K562 (cell line): ENCODE data around the gene ZBTB16. TPM values are rescaled to one million over a fixed set of nuclear protein-coding genes. Genes with fewer than 3 reads are reported as not detected.
A peak's percentile ranks its signal among the peaks of the same experiment; 100 is the strongest.

Experiments used
- ATAC-seq: fragments of 200-7000 bp; cut with Tn5 transposase; 3 replicates; pipeline ENCODE4 v1.9.1; 2020; ENCODE audit warnings: moderate library complexity
- BruUV-seq: library from RNA; stranded (reverse); fragments of 400-500 nt; replicated peaks from 2 replicates; lab custom pipeline; 2021; lab: Mats Ljungman, UMichigan
- CTCF ChIA-PET: fragments of 300-600 bp; formaldehyde crosslinking; extraction: SDS; loops from one replicate; lab custom pipeline; 2021; ENCODE audit warnings: low intra/inter-chr PET ratio; lab: Yijun Ruan, JAX
- POLR2A ChIA-PET: fragments of 300-600, 350-650 bp; sonication (Branson Sonifier 250); formaldehyde crosslinking; extraction: SDS; loops from one replicate; lab custom pipeline; 2021; ENCODE audit warnings: antibody characterized with exemption, inconsistent platforms; lab: Yijun Ruan, JAX
- DNase-seq, 4 experiments: peaks; one replicate each; pipeline versions ENCODE4 v3.0.0 to v3.0.0-alpha.2; 2011 to 2018; ENCODE audit warnings: low spot score in 3 of 4, mixed read lengths in 3 of 4; ENCODE audit errors: extremely low read depth in 1 of 4
- FAIRE-seq: peaks from 2 replicates; lab custom pipeline; 2011; peaks lifted over from hg19 to GRCh38; lab: Jason Lieb, UNC
- H2AFZ ChIP-seq: 2 replicates; pipeline ENCODE4 v1.6.0; 2011; ENCODE audit warnings: low read depth, low read length, control low read depth, inconsistent platforms
- H3K27ac ChIP-seq: fragments of 200-600 bp; 3 replicates; pipeline ENCODE4 v1.8.0; 2011; ENCODE audit warnings: low read depth, mild to moderate bottlenecking, control low read depth, inconsistent platforms, low read length, moderate library complexity, mixed read lengths; ENCODE audit errors: extremely low read depth
- H3K27me3 ChIP-seq, 2 experiments: fragments of 300-600 bp in 1 of 2; 2 replicates in 1 of 2; 3 replicates in 1 of 2; pipeline versions ENCODE4 v1.6.0 to v1.8.0; 2011; ENCODE audit warnings: inconsistent platforms in 2 of 2, low read length in 2 of 2, mild to moderate bottlenecking in 1 of 2, mixed read lengths in 1 of 2, moderate library complexity in 1 of 2; ENCODE audit not compliant: control insufficient read depth in 2 of 2, insufficient read depth in 2 of 2
- H3K36me3 ChIP-seq: fragments of 300-600 bp; 3 replicates; pipeline ENCODE4 v1.8.0; 2011; ENCODE audit warnings: mild to moderate bottlenecking, low read length, inconsistent platforms; ENCODE audit not compliant: control insufficient read depth, insufficient read depth
- H3K4me1 ChIP-seq, 2 experiments: fragments of 200-600 bp in 1 of 2; replicated peaks in 1 of 2; 2 replicates in 1 of 2; 3 replicates in 1 of 2; pipeline versions ENCODE4 v1.5.1 to v1.8.0; 2011; ENCODE audit warnings: inconsistent platforms in 2 of 2, low read length in 2 of 2, mild to moderate bottlenecking in 1 of 2, mixed read lengths in 1 of 2, moderate library complexity in 1 of 2; ENCODE audit not compliant: control insufficient read depth in 2 of 2, insufficient read depth in 2 of 2
- H3K4me2 ChIP-seq: 2 replicates; pipeline ENCODE4 v1.6.1; 2011; ENCODE audit warnings: low read length, control low read depth, inconsistent platforms, mixed read lengths; ENCODE audit not compliant: insufficient read depth
- H3K4me3 ChIP-seq: fragments of 200-600 bp; sonication (generic), shearing (Covaris generic); 2 replicates; pipeline ENCODE4 v1.5.1; 2016; ENCODE audit warnings: control low read depth, inconsistent platforms
- H3K79me2 ChIP-seq: fragments of 200-600 bp; 3 replicates; pipeline ENCODE4 v1.8.0; 2011; ENCODE audit warnings: low read length, inconsistent platforms; ENCODE audit not compliant: control insufficient read depth, insufficient read depth
- H3K9ac ChIP-seq, 2 experiments: 2 replicates each; pipeline versions ENCODE4 v1.6.0 to v1.6.1; 2011; ENCODE audit warnings: low read depth in 2 of 2, low read length in 2 of 2, control low read depth in 1 of 2, inconsistent platforms in 1 of 2, mild to moderate bottlenecking in 1 of 2, mixed read lengths in 1 of 2; ENCODE audit not compliant: insufficient read depth in 1 of 2
- H3K9me1 ChIP-seq: one replicate; pipeline ENCODE4 v1.6.0; 2011; ENCODE audit warnings: inconsistent platforms, mild to moderate bottlenecking, low read length, moderate library complexity; ENCODE audit not compliant: control insufficient read depth, insufficient read depth
- H3K9me3 ChIP-seq: replicated peaks from 2 replicates; pipeline ENCODE4 v1.5.1; 2011; ENCODE audit warnings: low read depth, low read length, inconsistent platforms; ENCODE audit not compliant: control insufficient read depth, insufficient read depth
- H4K20me1 ChIP-seq: replicated peaks from 2 replicates; pipeline ENCODE4 v1.6.1; 2011; ENCODE audit warnings: low read length, inconsistent platforms, mixed read lengths; ENCODE audit not compliant: control insufficient read depth, insufficient read depth
- CBX5 ChIP-seq: IDR thresholded peaks from 2 replicates; pipeline ENCODE4 v1.6.1; 2014; ENCODE audit warnings: low read depth, borderline replicate concordance
- CHD4 ChIP-seq: fragments of 200-600 bp; sonication (generic); IDR thresholded peaks from 3 replicates; pipeline ENCODE4 v1.6.1; 2012; ENCODE audit warnings: low read depth, mild to moderate bottlenecking, mixed read lengths, low read length, inconsistent platforms; ENCODE audit not compliant: insufficient read depth, insufficient replicate concordance, poor library complexity, severe bottlenecking
- COPS2 ChIP-seq: fragments of 450-650 bp; conservative IDR thresholded peaks from 2 replicates; pipeline ENCODE4 v1.6.1; 2016; ENCODE audit warnings: mild to moderate bottlenecking, moderate library complexity
- CSDE1 ChIP-seq, 2 experiments: fragments of 450-650 bp; IDR thresholded peaks; 2 replicates each; pipeline ENCODE4 v1.6.1; 2016; ENCODE audit warnings: mild to moderate bottlenecking in 1 of 2
- DNMT1 ChIP-seq: fragments of 450-650 bp; IDR thresholded peaks from 2 replicates; pipeline ENCODE4 v1.6.1; 2016; ENCODE audit warnings: antibody characterized with exemption, mild to moderate bottlenecking
- PML ChIP-seq: IDR thresholded peaks from 2 replicates; pipeline ENCODE4 v1.6.1; 2012; ENCODE audit warnings: low read length, inconsistent platforms
- TEAD4 ChIP-seq, 2 experiments: sonication (generic) in 1 of 2; formaldehyde crosslinking in 1 of 2; IDR thresholded peaks; 2 replicates each; pipeline versions ENCODE4 v1.6.1 to v1.8.0; 2012 to 2022; ENCODE audit warnings: borderline replicate concordance in 1 of 2, inconsistent platforms in 1 of 2, low read length in 1 of 2, mild to moderate bottlenecking in 1 of 2, missing genetic modification reagents in 1 of 2
- ZNF316 ChIP-seq: fragments of 450-650 bp; IDR thresholded peaks from 2 replicates; pipeline ENCODE4 v1.6.1; 2016
- ZNF324 ChIP-seq: fragments of 250-450 bp; sonication (Bioruptor Pico); IDR thresholded peaks from 2 replicates; pipeline ENCODE4 v1.4.0; 2020; ENCODE audit warnings: mild to moderate bottlenecking
- ZNF592 ChIP-seq: fragments of 450-650 bp; IDR thresholded peaks from 2 replicates; pipeline ENCODE4 v1.6.1; 2017; ENCODE audit warnings: antibody characterized with exemption, mild to moderate bottlenecking
- WGBS: fragments of 100-300 bp; shearing (Covaris generic); methylation state at CpG from one replicate; pipeline ENCODE4 v1.1.6; 2016; ENCODE audit warnings: low coverage, mixed read lengths; ENCODE audit not compliant: insufficient coverage; ENCODE audit errors: missing lambda C conversion rate; 5-methylcytosine and 5-hydroxymethylcytosine counted together
- in situ Hi-C: fragments of 300-500 bp; cut with MboI; formaldehyde crosslinking; loops from 4 replicates; pipeline ENCODE4 v1.15.0; 2018; ENCODE audit warnings: inconsistent platforms, mixed read lengths
- intact Hi-C: fragments of 100-400 bp; cut with micrococcal nuclease; formaldehyde crosslinking; loops from 2 replicates; pipeline ENCODE4 v1.14.2; 2022
- polyA plus RNA-seq, 8 experiments: library from polyadenylated mRNA; depleted of rRNA in 4 of 8; stranded (reverse) in 5 of 8; unstranded in 3 of 8; fragments of >200 nt; fragmentation: Nextera tagmentation in 2 of 8; fragmentation: Illumina TruSeq in 1 of 8; extraction: Ambion mirVana in 2 of 8; extraction: Trizol in 1 of 8; gene quantifications; 2 replicates each; pipeline versions ENCODE4 v1.2.1 to v1.2.3, GENCODE V29; 2011 to 2014; ENCODE audit warnings: inconsistent platforms in 1 of 8, missing spikeins in 1 of 8
- total RNA-seq, 7 experiments: library from RNA; depleted of rRNA in 6 of 7; stranded (reverse); fragments of >200 nt in 6 of 7; fragmentation: Illumina TruSeq in 2 of 7; extraction: Trizol in 2 of 7; gene quantifications; 2 replicates each; pipeline versions ENCODE4 v1.2.1 to v1.2.3, GENCODE V29; 2011 to 2021; ENCODE audit warnings: low replicate concordance in 1 of 7
- TF ChIP-seq, protein P1 (sequence below): fragments of 250-450 bp; sonication (Bioruptor Pico); IDR thresholded peaks from 2 replicates; pipeline ENCODE4 v1.9.0; 2021; ENCODE audit warnings: mild to moderate bottlenecking, inconsistent platforms
- TF ChIP-seq, protein P2 (sequence below): fragments of 250-450 bp; sonication (Bioruptor Pico); IDR thresholded peaks from 2 replicates; pipeline ENCODE4 v1.5.0; 2021

ZBTB16 gene
- total and polyA plus RNA-seq, 9 of the 15 experiments (the other 6 are each of a cell fraction or from before 2014, with no cell fraction given), result 0.06 to 0.40 (median 0.24) TPM; not detected in 4

GRCh38 chr11:114219559-114220349 lies 160.2 kb downstream of the ZBTB16 start:
- 26% methylated on average over 6 of the region's 6 CpGs for WGBS
- Histone ChIP-seq H3K9me1 (no peaks in the 10 kb centered on the region), H3K4me3 (no peak overlapping the region), H3K9ac (peak overlapping the region; percentile 11 to 30; a peak in 3 of 4 replicates), H3K9me3 (peaks cover 4% of the 10 kb centered on the region), H3K4me2 (no peak overlapping the region; the same call in 1 of the 2 replicates), H3K79me2 (no peaks in the 10 kb centered on the region), H2AFZ (peak overlapping the region; percentile 82), H4K20me1 (no peaks in the 10 kb centered on the region; the same call in 1 of the 2 replicates), H3K27ac (peak overlapping the region; percentile 42), H3K27me3 (no peaks in the 10 kb centered on the region), H3K4me1 (peaks cover 34 to 62% of the 10 kb centered on the region in 2 experiments), H3K36me3 (no peaks in the 10 kb centered on the region)
- BruUV-seq, result no TSS peak
- in situ Hi-C loops, result no loop called here
- ATAC-seq (no peak), DNase-seq (peak; percentile 62 to 80 (median 68)), FAIRE-seq (peak; percentile 89)
- intact Hi-C loops, result loop anchor here (5.0 kb wide), 2 partner anchors 33 to 552 kb away; no protein-coding TSS in a partner anchor
- ChIA-PET POLR2A (interaction anchor here (0.9 kb wide), 1 partner anchor 27 kb away, joined by 3 read pairs; no protein-coding TSS in a partner anchor), CTCF (no interaction called here)
- TF ChIP-seq COPS2, result no peak
- TF ChIP-seq DNMT1, result no peak
- TF ChIP-seq, protein P1, sequence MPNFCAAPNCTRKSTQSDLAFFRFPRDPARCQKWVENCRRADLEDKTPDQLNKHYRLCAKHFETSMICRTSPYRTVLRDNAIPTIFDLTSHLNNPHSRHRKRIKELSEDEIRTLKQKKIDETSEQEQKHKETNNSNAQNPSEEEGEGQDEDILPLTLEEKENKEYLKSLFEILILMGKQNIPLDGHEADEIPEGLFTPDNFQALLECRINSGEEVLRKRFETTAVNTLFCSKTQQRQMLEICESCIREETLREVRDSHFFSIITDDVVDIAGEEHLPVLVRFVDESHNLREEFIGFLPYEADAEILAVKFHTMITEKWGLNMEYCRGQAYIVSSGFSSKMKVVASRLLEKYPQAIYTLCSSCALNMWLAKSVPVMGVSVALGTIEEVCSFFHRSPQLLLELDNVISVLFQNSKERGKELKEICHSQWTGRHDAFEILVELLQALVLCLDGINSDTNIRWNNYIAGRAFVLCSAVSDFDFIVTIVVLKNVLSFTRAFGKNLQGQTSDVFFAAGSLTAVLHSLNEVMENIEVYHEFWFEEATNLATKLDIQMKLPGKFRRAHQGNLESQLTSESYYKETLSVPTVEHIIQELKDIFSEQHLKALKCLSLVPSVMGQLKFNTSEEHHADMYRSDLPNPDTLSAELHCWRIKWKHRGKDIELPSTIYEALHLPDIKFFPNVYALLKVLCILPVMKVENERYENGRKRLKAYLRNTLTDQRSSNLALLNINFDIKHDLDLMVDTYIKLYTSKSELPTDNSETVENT (CRISPR knock-in tag), result no peak
- peak; percentile 45; the same call in 1 of the 2 replicates for TF ChIP-seq PML
- peak; percentile 78; the same call in 1 of the 2 replicates for TF ChIP-seq ZNF592
- TF ChIP-seq ZNF316, result no peak
- no peak for TF ChIP-seq CSDE1 (IDR thresholded peaks at IDR 0.05)
- TF ChIP-seq, protein P2, sequence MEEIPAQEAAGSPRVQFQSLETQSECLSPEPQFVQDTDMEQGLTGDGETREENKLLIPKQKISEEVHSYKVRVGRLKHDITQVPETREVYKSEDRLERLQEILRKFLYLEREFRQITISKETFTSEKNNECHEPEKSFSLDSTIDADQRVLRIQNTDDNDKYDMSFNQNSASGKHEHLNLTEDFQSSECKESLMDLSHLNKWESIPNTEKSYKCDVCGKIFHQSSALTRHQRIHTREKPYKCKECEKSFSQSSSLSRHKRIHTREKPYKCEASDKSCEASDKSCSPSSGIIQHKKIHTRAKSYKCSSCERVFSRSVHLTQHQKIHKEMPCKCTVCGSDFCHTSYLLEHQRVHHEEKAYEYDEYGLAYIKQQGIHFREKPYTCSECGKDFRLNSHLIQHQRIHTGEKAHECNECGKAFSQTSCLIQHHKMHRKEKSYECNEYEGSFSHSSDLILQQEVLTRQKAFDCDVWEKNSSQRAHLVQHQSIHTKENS (CRISPR knock-in tag), result no peak
- TF ChIP-seq ZNF324 (CRISPR knock-in tag), result no peak
- no peak for TF ChIP-seq CHD4
- TF ChIP-seq TEAD4 (IDR thresholded peaks at IDR 0.05; ENCODE audit: low read length), result peak; percentile 77
- no peak for TF ChIP-seq TEAD4 (CRISPR knock-in tag; IDR thresholded peaks at IDR 0.05; ENCODE audit: borderline replicate concordance)
- TF ChIP-seq CBX5, result no peak
